C4-2B (cell line): ENCODE measurements around the gene BMAL2.

ENCODE experiments used
- H3K27ac ChIP-seq: fragments of 450-650 bp; 2 replicates; pipeline ENCODE4 v1.5.1; 2017
- CTCF ChIP-seq: fragments of 450-650 bp; conservative IDR thresholded peaks from 2 replicates; pipeline ENCODE4 v1.5.1; 2017; ENCODE audit warnings: mild to moderate bottlenecking
- ZFX ChIP-seq: fragments of 450-650 bp; IDR thresholded peaks from 2 replicates; pipeline ENCODE4 v1.6.1; 2017

Gene BMAL2

GRCh38 chr12:27303139-27304111, 29.2 kb upstream of the BMAL2 start:
- no peak overlapping the region for H3K27ac ChIP-seq
- TF ChIP-seq CTCF: no peak

GRCh38 chr12:27304856-27305255, 27.8 kb upstream of the BMAL2 start:
- TF ChIP-seq ZFX (no peak), CTCF (no peak)
- no peak overlapping the region for H3K27ac ChIP-seq

- TF ChIP-seq CTCF (peak; percentile 84), ZFX (no peak)
- H3K27ac ChIP-seq: no peak overlapping the region
Observed at GRCh38 chr12:27305673-27306456, 26.8 kb upstream of the BMAL2 start.

GRCh38 chr12:27309293-27309994, 23.2 kb upstream of the BMAL2 start:
- no peak overlapping the region for H3K27ac ChIP-seq
- TF ChIP-seq ZFX (no peak), CTCF (no peak)

- no peak overlapping the region for H3K27ac ChIP-seq
- TF ChIP-seq CTCF: no peak
- no peak for TF ChIP-seq ZFX
Observed at GRCh38 chr12:27309995-27310315, 22.7 kb upstream of the BMAL2 start.

DNA sequence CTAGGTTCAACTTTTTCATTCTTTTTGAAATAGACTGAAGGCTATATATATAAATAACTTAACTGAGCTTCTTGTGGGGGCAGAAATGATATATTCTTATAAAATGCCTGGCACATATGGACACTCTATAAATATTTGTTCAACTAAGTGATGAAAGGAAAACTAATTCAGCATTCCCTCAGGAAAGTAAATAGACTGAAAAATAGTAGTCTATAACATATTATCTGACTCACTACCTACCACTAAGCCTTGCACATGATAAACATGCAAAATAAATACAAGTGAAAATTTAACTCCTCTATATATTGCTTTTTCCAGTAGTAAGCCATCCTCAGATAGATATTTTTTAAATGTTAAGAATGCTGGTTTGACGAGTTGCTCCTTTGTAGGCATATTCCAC, 15.7 kb upstream of the BMAL2 start:
- H3K27ac ChIP-seq: no peak overlapping the region
- TF ChIP-seq ZFX (no peak), CTCF (no peak)
